PC-3 (cell line): ENCODE data around the gene NTRK2. TPM values are rescaled to one million over a fixed set of nuclear protein-coding genes. Genes with fewer than 3 reads are reported as not detected.

Experiments used
- ATAC-seq: fragments of 200-7000 bp; cut with Tn5 transposase; 2 replicates; pipeline ENCODE4 v1.9.1; 2020; ENCODE audit warnings: mild to moderate bottlenecking, moderate library complexity
- BruUV-seq: library from RNA; stranded (reverse); fragments of 400-500 nt; replicated peaks from 2 replicates; lab custom pipeline; 2021; lab: Mats Ljungman, UMichigan
- CTCF ChIA-PET: fragments of 300-600 bp; sonication (Branson Sonifier 250); formaldehyde crosslinking; loops from one replicate; lab custom pipeline; 2022; ENCODE audit warnings: antibody characterized with exemption; lab: Charles Lee
- POLR2A ChIA-PET: fragments of 300-600 bp; sonication (Branson Sonifier 250); formaldehyde crosslinking; loops from one replicate; lab custom pipeline; 2022; ENCODE audit warnings: antibody characterized with exemption; ENCODE audit not compliant: unreplicated experiment; lab: Charles Lee
- DNase-seq: peaks from one replicate; pipeline ENCODE4 v3.0.0-alpha.2; 2015
- H2AFZ ChIP-seq: fragments of 300-600 bp; sonication (generic); 2 replicates; pipeline ENCODE4 v1.6.0; 2016; ENCODE audit warnings: antibody characterized with exemption, low read length
- H3F3A ChIP-seq: fragments of 300-600 bp; sonication (generic); one replicate; pipeline ENCODE4 v1.6.0; 2017; ENCODE audit warnings: antibody characterized with exemption, low read length, control low read depth, mild to moderate bottlenecking; ENCODE audit not compliant: unreplicated experiment
- H3K27ac ChIP-seq: fragments of 300-600 bp; sonication (generic); 2 replicates; pipeline ENCODE4 v1.5.1; 2016; ENCODE audit warnings: mild to moderate bottlenecking, low read length
- H3K27me3 ChIP-seq: fragments of 300-600 bp; sonication (generic); 2 replicates; pipeline ENCODE4 v1.6.1; 2016; ENCODE audit warnings: low read length, mixed read lengths
- H3K36me3 ChIP-seq: fragments of 300-600 bp; sonication (generic); 2 replicates; pipeline ENCODE4 v1.6.1; 2016; ENCODE audit warnings: low read depth, mixed run types, low read length, mixed read lengths
- H3K4me1 ChIP-seq: fragments of 300-600 bp; sonication (generic); 2 replicates; pipeline ENCODE4 v1.5.1; 2016; ENCODE audit warnings: low read length; ENCODE audit not compliant: insufficient read depth
- H3K4me2 ChIP-seq: fragments of 300-600 bp; sonication (generic); 2 replicates; pipeline ENCODE4 v1.6.0; 2016; ENCODE audit warnings: low read length
- H3K4me3 ChIP-seq: fragments of 300-600 bp; sonication (generic); 2 replicates; pipeline ENCODE4 v1.5.1; 2016; ENCODE audit warnings: mild to moderate bottlenecking, low read length, mixed read lengths
- H3K79me2 ChIP-seq: fragments of 300-600 bp; sonication (generic); 2 replicates; pipeline ENCODE4 v1.6.1; 2017; ENCODE audit warnings: low read length, mixed read lengths
- H3K9ac ChIP-seq: fragments of 300-600 bp; sonication (generic); 2 replicates; pipeline ENCODE4 v1.6.0; 2016; ENCODE audit warnings: mild to moderate bottlenecking, low read length
- H3K9me2 ChIP-seq: fragments of 300-600 bp; sonication (generic); replicated peaks from 2 replicates; pipeline ENCODE4 v1.6.1; 2016; ENCODE audit warnings: mixed run types, low read length, mixed read lengths
- H3K9me3 ChIP-seq: fragments of 300-600 bp; sonication (generic); 2 replicates; pipeline ENCODE4 v1.6.1; 2016; ENCODE audit warnings: low read length, mixed read lengths
- H4K20me1 ChIP-seq: fragments of 300-600 bp; sonication (generic); 2 replicates; pipeline ENCODE4 v1.6.1; 2016; ENCODE audit warnings: low read length, mixed read lengths
- EZH2 ChIP-seq: fragments of 300-600 bp; sonication (generic); IDR thresholded peaks from one replicate; pipeline ENCODE4 v1.6.1; 2017; ENCODE audit warnings: antibody characterized with exemption, mild to moderate bottlenecking, low read length; ENCODE audit not compliant: unreplicated experiment
- EZH2phosphoT487 ChIP-seq: fragments of 300-600 bp; sonication (generic); IDR thresholded peaks from 2 replicates; pipeline ENCODE4 v1.6.1; 2018; ENCODE audit warnings: mild to moderate bottlenecking, antibody characterized with exemption, low read length, borderline replicate concordance
- intact Hi-C: fragments of 100-400 bp; cut with micrococcal nuclease; formaldehyde crosslinking; loops from 2 replicates; pipeline ENCODE4 v1.9.0; 2023
- total RNA-seq: library from RNA; depleted of rRNA; stranded (reverse); fragments of >200 nt; gene quantifications from 2 replicates; pipeline ENCODE4 v1.2.3, GENCODE V29; 2014
- TF ChIP-seq, protein P1 (sequence below): fragments of 300-600 bp; sonication (generic); conservative IDR thresholded peaks from 2 replicates; pipeline ENCODE4 v1.5.1; 2017; ENCODE audit warnings: antibody characterized with exemption, low read depth, mild to moderate bottlenecking, low read length

Gene NTRK2
- total RNA-seq, 1 experiment from 2014 or later: not detected

DNA sequence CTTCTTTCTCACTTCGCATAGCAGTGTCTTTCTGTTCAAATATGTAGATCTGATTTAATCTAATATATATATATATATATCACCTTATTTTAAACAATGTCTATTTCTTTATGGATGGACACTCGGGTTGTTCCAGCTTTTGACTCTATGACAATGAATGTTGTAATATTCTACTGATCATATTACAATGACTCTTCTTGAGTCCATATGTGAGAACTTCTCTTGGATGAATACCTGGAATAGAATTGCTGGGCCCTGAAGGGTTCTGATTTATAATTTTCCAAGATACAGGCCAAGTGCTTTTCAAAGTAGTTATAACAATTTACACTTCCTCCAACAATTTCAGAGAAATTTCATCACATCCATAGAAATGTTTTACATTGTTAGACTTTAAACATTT is 28.8 kb downstream of the NTRK2 start:
- CTCF ChIA-PET: no interaction called here
- Histone ChIP-seq H3F3A (no peaks in the 10 kb centered on the region), H3K79me2 (no peaks in the 10 kb centered on the region), H3K4me2 (no peak overlapping the region), H3K4me1 (no peaks in the 10 kb centered on the region), H3K9ac (no peak overlapping the region), H3K9me3 (no peaks in the 10 kb centered on the region), H4K20me1 (no peaks in the 10 kb centered on the region), H3K9me2 (no peaks in the 10 kb centered on the region), H2AFZ (no peak overlapping the region), H3K27me3 (peaks cover 4% of the 10 kb centered on the region; the same call in 1 of the 2 replicates), H3K36me3 (no peaks in the 10 kb centered on the region), H3K4me3 (no peak overlapping the region), H3K27ac (no peak overlapping the region)
- TF ChIP-seq EZH2phosphoT487: no peak
- TF ChIP-seq EZH2: no peak
- TF ChIP-seq, protein P1, sequence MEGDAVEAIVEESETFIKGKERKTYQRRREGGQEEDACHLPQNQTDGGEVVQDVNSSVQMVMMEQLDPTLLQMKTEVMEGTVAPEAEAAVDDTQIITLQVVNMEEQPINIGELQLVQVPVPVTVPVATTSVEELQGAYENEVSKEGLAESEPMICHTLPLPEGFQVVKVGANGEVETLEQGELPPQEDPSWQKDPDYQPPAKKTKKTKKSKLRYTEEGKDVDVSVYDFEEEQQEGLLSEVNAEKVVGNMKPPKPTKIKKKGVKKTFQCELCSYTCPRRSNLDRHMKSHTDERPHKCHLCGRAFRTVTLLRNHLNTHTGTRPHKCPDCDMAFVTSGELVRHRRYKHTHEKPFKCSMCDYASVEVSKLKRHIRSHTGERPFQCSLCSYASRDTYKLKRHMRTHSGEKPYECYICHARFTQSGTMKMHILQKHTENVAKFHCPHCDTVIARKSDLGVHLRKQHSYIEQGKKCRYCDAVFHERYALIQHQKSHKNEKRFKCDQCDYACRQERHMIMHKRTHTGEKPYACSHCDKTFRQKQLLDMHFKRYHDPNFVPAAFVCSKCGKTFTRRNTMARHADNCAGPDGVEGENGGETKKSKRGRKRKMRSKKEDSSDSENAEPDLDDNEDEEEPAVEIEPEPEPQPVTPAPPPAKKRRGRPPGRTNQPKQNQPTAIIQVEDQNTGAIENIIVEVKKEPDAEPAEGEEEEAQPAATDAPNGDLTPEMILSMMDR: no peak
- POLR2A ChIA-PET: no interaction called here
- DNase-seq (no peak), ATAC-seq (no peak)
- intact Hi-C loops: no loop called here
- no TSS peak for BruUV-seq

DNA sequence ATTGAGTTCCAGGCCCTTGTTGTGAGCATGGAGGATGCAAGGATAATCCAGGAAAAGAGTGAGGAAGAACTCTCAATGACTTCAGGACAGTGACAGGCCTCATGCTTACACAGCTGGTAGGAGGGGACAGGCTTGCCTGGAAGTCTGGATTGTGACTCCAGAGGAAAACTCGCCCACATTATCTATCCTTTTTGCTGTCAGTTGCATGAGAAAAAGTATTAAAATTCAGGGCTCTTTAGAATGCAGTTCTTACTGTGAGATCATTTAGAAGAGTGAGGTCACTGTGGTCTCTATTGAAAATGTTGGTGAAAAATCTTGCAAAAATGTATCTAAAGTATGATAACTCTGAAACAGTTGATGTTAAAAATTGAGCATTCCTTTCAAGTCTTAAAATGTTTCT is 30.5 kb downstream of the NTRK2 start:
- Histone ChIP-seq H3K36me3 (no peaks in the 10 kb centered on the region), H3F3A (no peaks in the 10 kb centered on the region), H3K9me3 (no peaks in the 10 kb centered on the region), H2AFZ (no peak overlapping the region), H3K4me1 (no peaks in the 10 kb centered on the region), H3K27ac (no peak overlapping the region), H3K79me2 (no peaks in the 10 kb centered on the region), H3K9me2 (no peaks in the 10 kb centered on the region), H4K20me1 (no peaks in the 10 kb centered on the region), H3K27me3 (no peaks in the 10 kb centered on the region), H3K4me3 (no peak overlapping the region), H3K9ac (no peak overlapping the region), H3K4me2 (no peak overlapping the region)
- POLR2A ChIA-PET: no interaction called here
- DNase-seq (no peak), ATAC-seq (no peak)
- CTCF ChIA-PET: no interaction called here
- intact Hi-C loops: no loop called here
- TF ChIP-seq EZH2: no peak
- TF ChIP-seq EZH2phosphoT487: no peak
- TF ChIP-seq, protein P1: no peak
- BruUV-seq: no TSS peak

DNA sequence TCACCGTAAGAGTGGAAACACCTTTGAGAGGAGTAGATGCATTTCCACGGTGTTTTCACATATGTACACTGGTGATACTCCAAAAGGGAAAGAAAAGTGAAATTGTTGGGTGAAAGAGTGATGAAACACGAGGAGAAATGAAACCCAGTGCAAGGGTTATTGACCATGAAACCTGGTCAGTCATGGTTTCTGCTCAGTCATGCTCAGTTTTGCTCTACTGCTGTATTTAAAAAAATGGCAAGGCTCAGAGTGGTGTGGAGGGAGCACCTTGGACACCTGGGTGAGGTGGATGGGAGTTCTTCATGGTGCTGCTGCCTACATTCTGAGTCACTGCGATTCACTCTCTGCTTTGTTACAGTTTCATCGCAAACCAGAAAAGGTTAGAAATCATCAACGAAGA is 32.3 kb downstream of the NTRK2 start:
- Histone ChIP-seq H2AFZ (no peak overlapping the region), H3K9me3 (no peaks in the 10 kb centered on the region), H3K27me3 (no peaks in the 10 kb centered on the region), H3K27ac (no peak overlapping the region), H3K36me3 (no peaks in the 10 kb centered on the region), H3F3A (no peaks in the 10 kb centered on the region), H4K20me1 (no peaks in the 10 kb centered on the region), H3K9me2 (no peaks in the 10 kb centered on the region), H3K4me1 (no peaks in the 10 kb centered on the region), H3K79me2 (no peaks in the 10 kb centered on the region), H3K4me3 (no peak overlapping the region), H3K9ac (no peak overlapping the region), H3K4me2 (no peak overlapping the region)
- intact Hi-C loops: no loop called here
- ChIA-PET POLR2A (no interaction called here), CTCF (no interaction called here)
- DNase-seq (no peak), ATAC-seq (no peak)
- BruUV-seq: no TSS peak
- TF ChIP-seq EZH2phosphoT487 (no peak), EZH2 (no peak)
- TF ChIP-seq, protein P1: no peak
